ENCODE data around the gene FAM114A2. TPM values are rescaled to one million over a fixed set of nuclear protein-coding genes. Genes with fewer than 3 reads are reported as not detected.
A peak's percentile ranks its signal among the peaks of the same experiment; 100 is the strongest.

The FAM114A2 gene
- polyA plus RNA-seq, 1 donor (not counting 4 experiments of a cell fraction or from before 2014, with no cell fraction given), result 16.3 TPM

DNA sequence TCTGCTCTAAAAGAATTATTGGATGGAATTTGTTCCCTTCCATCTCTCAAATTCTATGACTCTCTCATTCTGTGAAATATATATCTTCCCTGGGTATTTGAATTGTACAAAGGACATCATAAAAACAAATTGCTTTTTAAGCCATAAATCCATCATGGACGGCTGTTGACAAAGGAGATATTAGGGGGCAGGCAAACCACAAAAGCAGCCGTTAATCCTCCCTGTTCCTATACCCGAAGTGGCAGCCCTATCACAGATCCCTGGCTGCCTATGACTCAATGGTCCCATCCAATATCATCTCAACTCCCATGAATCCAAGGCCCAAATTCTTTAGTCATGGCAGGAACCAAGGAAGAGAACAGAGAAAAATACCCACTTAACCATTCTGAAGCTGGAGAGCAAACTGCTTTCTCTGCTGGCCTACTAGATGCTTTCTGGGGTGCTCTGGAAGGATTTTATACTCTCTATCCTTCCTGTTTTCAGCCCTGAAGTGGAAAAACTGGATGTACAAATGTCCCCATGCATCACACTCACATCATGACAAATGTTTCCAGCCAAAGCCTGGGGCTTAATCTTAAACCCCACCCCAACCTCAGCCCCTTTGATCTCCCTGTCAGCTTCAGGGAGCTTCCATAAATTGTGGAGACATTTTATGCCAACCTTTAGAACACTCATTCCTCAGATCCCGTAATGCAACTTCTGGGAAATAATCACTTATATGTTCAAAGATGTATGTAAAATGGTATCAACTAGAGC lies 59.5 kb downstream of the FAM114A2 start:
- no peaks in the 10 kb centered on the region for H3K9me3 ChIP-seq (ENCODE audit: control insufficient read depth, low read depth, low read length)
- H3K9ac ChIP-seq (ENCODE audit: control insufficient read depth, extremely low read depth, insufficient read depth, low read length), result no peak overlapping the region
- H3K4me1 ChIP-seq (ENCODE audit: control insufficient read depth, extremely low read depth, insufficient read depth, low read length), result peaks cover 10% of the 10 kb centered on the region
- no peak overlapping the region for H3K27ac ChIP-seq (ENCODE audit: control insufficient read depth, insufficient read depth, low read length)
- FAIRE-seq (peak; percentile 29), DNase-seq (ENCODE audit: low read depth, low spot score) (no peak)
- no peak for TF ChIP-seq CTCF (optimal IDR thresholded peaks at IDR 0.05 in 1 of 3, IDR thresholded peaks at IDR 0.05 in 1 of 3, conservative IDR thresholded peaks at IDR 0.05 in 1 of 3; ENCODE audit: extremely low read depth in 1 of 3, insufficient read depth in 2 of 3, low read length in 3 of 3)
- TF ChIP-seq EZH2 (IDR thresholded peaks at IDR 0.05; ENCODE audit: low read length), result no peak
- no peaks in the 10 kb centered on the region for H3K27me3 ChIP-seq (ENCODE audit: control insufficient read depth, extremely low read depth, insufficient read depth, low read length)
- no peaks in the 10 kb centered on the region for H3K36me3 ChIP-seq (ENCODE audit: control insufficient read depth in 2 of 2, extremely low read depth in 1 of 2, insufficient read depth in 2 of 2, low read length in 2 of 2)
- H3K79me2 ChIP-seq (ENCODE audit: control insufficient read depth, insufficient read depth, low read length), result no peaks in the 10 kb centered on the region
- dilution Hi-C loops (cut with MboI; ENCODE audit: extremely low pct_ligation_motif_present, low sequenced_read_pairs), result no loop called here
- H3K4me3 ChIP-seq (ENCODE audit: control insufficient read depth in 2 of 3, extremely low read depth in 1 of 3, insufficient read depth in 2 of 3, low read depth in 1 of 3, low read length in 3 of 3), result no peak overlapping the region
- no peak overlapping the region for H2AFZ ChIP-seq (ENCODE audit: control insufficient read depth, low read length)
- H3K4me2 ChIP-seq (ENCODE audit: control insufficient read depth, extremely low read depth, insufficient read depth, low read depth, low read length), result no peak overlapping the region
- no peaks in the 10 kb centered on the region for H4K20me1 ChIP-seq (ENCODE audit: control insufficient read depth, extremely low read depth, insufficient read depth, low read length)
- no peaks in the 10 kb centered on the region for H3K9me1 ChIP-seq (ENCODE audit: control insufficient read depth, extremely low read depth, insufficient read depth, low read length)

DNA sequence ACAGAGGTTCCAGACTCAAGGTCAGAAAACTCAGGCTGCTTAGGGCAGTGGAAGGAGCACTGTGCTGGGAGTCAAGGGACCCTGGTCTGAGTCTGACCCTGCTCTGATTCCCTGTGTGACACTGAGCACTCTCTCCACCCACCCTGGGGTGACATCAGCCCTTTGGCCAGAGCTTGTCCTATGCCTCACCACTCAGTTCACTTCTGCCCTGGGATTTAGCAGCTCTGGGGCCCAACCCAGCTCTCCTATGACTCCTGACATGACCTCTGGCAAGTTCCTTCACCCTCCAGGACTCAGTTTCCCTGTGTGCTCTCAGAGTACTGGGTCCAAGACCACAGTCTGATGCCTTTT lies 63.9 kb downstream of the FAM114A2 start:
- Histone ChIP-seq H3K27ac (ENCODE audit: control insufficient read depth, insufficient read depth, low read length) (no peak overlapping the region), H3K79me2 (ENCODE audit: control insufficient read depth, insufficient read depth, low read length) (no peaks in the 10 kb centered on the region), H3K9me3 (ENCODE audit: control insufficient read depth, low read depth, low read length) (no peaks in the 10 kb centered on the region), H3K9me1 (ENCODE audit: control insufficient read depth, extremely low read depth, insufficient read depth, low read length) (no peaks in the 10 kb centered on the region), H3K4me3 (ENCODE audit: control insufficient read depth in 2 of 3, extremely low read depth in 1 of 3, insufficient read depth in 2 of 3, low read depth in 1 of 3, low read length in 3 of 3) (no peak overlapping the region), H3K4me1 (ENCODE audit: control insufficient read depth, extremely low read depth, insufficient read depth, low read length) (no peaks in the 10 kb centered on the region), H2AFZ (ENCODE audit: control insufficient read depth, low read length) (no peak overlapping the region), H3K9ac (ENCODE audit: control insufficient read depth, extremely low read depth, insufficient read depth, low read length) (no peak overlapping the region), H3K4me2 (ENCODE audit: control insufficient read depth, extremely low read depth, insufficient read depth, low read depth, low read length) (no peak overlapping the region), H3K27me3 (ENCODE audit: control insufficient read depth, extremely low read depth, insufficient read depth, low read length) (no peaks in the 10 kb centered on the region), H3K36me3 (ENCODE audit: control insufficient read depth in 2 of 2, extremely low read depth in 1 of 2, insufficient read depth in 2 of 2, low read length in 2 of 2) (no peaks in the 10 kb centered on the region), H4K20me1 (ENCODE audit: control insufficient read depth, extremely low read depth, insufficient read depth, low read length) (no peaks in the 10 kb centered on the region)
- FAIRE-seq (no peak), DNase-seq (ENCODE audit: low read depth, low spot score) (no peak)
- TF ChIP-seq EZH2 (IDR thresholded peaks at IDR 0.05; ENCODE audit: low read length), result no peak
- no peak for TF ChIP-seq CTCF (optimal IDR thresholded peaks at IDR 0.05 in 1 of 3, IDR thresholded peaks at IDR 0.05 in 1 of 3, conservative IDR thresholded peaks at IDR 0.05 in 1 of 3; ENCODE audit: extremely low read depth in 1 of 3, insufficient read depth in 2 of 3, low read length in 3 of 3)
- dilution Hi-C loops (cut with MboI; ENCODE audit: extremely low pct_ligation_motif_present, low sequenced_read_pairs), result no loop called here

All from keratinocyte (primary cell).